Adrenal gland (tissue), 5 donors: Measurements from ENCODE around the gene GCN1.

Experiments
- CTCF ChIP-seq, 6 experiments: fragments of 450-650 bp in 4 of 6; fragments of 200-600 bp in 2 of 6; sonication (generic) in 1 of 6; IDR thresholded peaks; 1 replicate in 5 of 6; 2 replicates in 1 of 6; pipeline versions ENCODE4 v1.5.1 to v1.8.0; 2016 to 2021; ENCODE audit warnings: antibody characterized with exemption in 6 of 6, mild to moderate bottlenecking in 2 of 6, moderate library complexity in 1 of 6
- POLR2A ChIP-seq, 2 donors: fragments of 450-650 bp; IDR thresholded peaks; one replicate each; pipeline ENCODE4 v1.6.1; 2017; ENCODE audit warnings: antibody characterized with exemption in 2 of 2, mild to moderate bottlenecking in 2 of 2, moderate library complexity in 1 of 2
- donor health status: DM: no; HTN: no; CAD: no.

GRCh38 chr12:120091371-120092090 lies 103.0 kb downstream of the GCN1 start:
- TF ChIP-seq CTCF (IDR thresholded peaks at IDR 0.05) (no peak), POLR2A (IDR thresholded peaks at IDR 0.05) (no peak)
